Astrocyte (in vitro differentiated cells and primary cell): ENCODE data around the gene SHE. TPM values are rescaled to one million over a fixed set of nuclear protein-coding genes. Genes with fewer than 3 reads are reported as not detected.
A peak's percentile ranks its signal among the peaks of the same experiment; 100 is the strongest.

Experiments
- DNase-seq: peaks from one replicate; pipeline ENCODE4 v3.0.0-alpha.2; 2010; ENCODE audit warnings: low read depth
- FAIRE-seq: peaks from 2 replicates; lab custom pipeline; 2011; peaks lifted over from hg19 to GRCh38; lab: Jason Lieb, UNC
- H2AFZ ChIP-seq: 2 replicates; pipeline ENCODE4 v1.6.0; 2012; ENCODE audit warnings: low read depth, low read length, inconsistent platforms
- H3K27ac ChIP-seq: 2 replicates; pipeline ENCODE4 v1.5.1; 2011; ENCODE audit warnings: low read depth, low read length, inconsistent platforms
- H3K27me3 ChIP-seq: 2 replicates; pipeline ENCODE4 v1.6.0; 2011; ENCODE audit warnings: low read length, inconsistent platforms; ENCODE audit not compliant: insufficient read depth
- H3K36me3 ChIP-seq: 2 replicates; pipeline ENCODE4 v1.5.1; 2011; ENCODE audit warnings: low read length, inconsistent platforms; ENCODE audit not compliant: insufficient read depth
- H3K4me1 ChIP-seq: 2 replicates; pipeline ENCODE4 v1.5.1; 2011; ENCODE audit warnings: low read length, inconsistent platforms; ENCODE audit not compliant: insufficient read depth
- H3K4me2 ChIP-seq: 2 replicates; pipeline ENCODE4 v1.6.0; 2012; ENCODE audit warnings: low read length, inconsistent platforms
- H3K4me3 ChIP-seq: 2 replicates; pipeline ENCODE4 v1.5.1; 2011; ENCODE audit warnings: low read depth, mild to moderate bottlenecking, low read length, inconsistent platforms; ENCODE audit not compliant: insufficient read depth
- H3K79me2 ChIP-seq: 2 replicates; pipeline ENCODE4 v1.6.0; 2012; ENCODE audit warnings: mild to moderate bottlenecking, low read length, inconsistent platforms; ENCODE audit not compliant: insufficient read depth
- H3K9ac ChIP-seq: 2 replicates; pipeline ENCODE4 v1.6.0; 2012; ENCODE audit warnings: mild to moderate bottlenecking, low read length, inconsistent platforms
- H3K9me3 ChIP-seq: 2 replicates; pipeline ENCODE4 v1.5.1; 2012; ENCODE audit warnings: low read depth, mild to moderate bottlenecking, low read length, inconsistent platforms; ENCODE audit not compliant: insufficient read depth
- H4K20me1 ChIP-seq: 2 replicates; pipeline ENCODE4 v1.6.0; 2012; ENCODE audit warnings: low read length, inconsistent platforms; ENCODE audit not compliant: insufficient read depth
- H3K27ac Mint-ChIP-seq: one replicate; pipeline ENCODE4 v1.8.0; 2021; ENCODE audit warnings: mild to moderate bottlenecking, mixed read lengths; ENCODE audit not compliant: unreplicated experiment
- H3K27me3 Mint-ChIP-seq: one replicate; pipeline ENCODE4 v1.8.0; 2021; ENCODE audit warnings: low read depth, mixed read lengths; ENCODE audit not compliant: unreplicated experiment
- H3K36me3 Mint-ChIP-seq: one replicate; pipeline ENCODE4 v1.8.0; 2021; ENCODE audit warnings: low read depth, mixed read lengths; ENCODE audit not compliant: unreplicated experiment
- H3K4me1 Mint-ChIP-seq: one replicate; pipeline ENCODE4 v1.8.0; 2021; ENCODE audit warnings: low read depth, mixed read lengths; ENCODE audit not compliant: unreplicated experiment
- H3K4me3 Mint-ChIP-seq: one replicate; pipeline ENCODE4 v1.8.0; 2021; ENCODE audit warnings: mild to moderate bottlenecking, moderate library complexity, mixed read lengths; ENCODE audit not compliant: unreplicated experiment
- H3K9me3 Mint-ChIP-seq: one replicate; pipeline ENCODE4 v1.8.0; 2021; ENCODE audit warnings: mild to moderate bottlenecking, mixed read lengths; ENCODE audit not compliant: unreplicated experiment
- EZH2 ChIP-seq: IDR thresholded peaks from 2 replicates; pipeline ENCODE4 v1.6.1; 2012; ENCODE audit warnings: mild to moderate bottlenecking, low read length, inconsistent platforms; ENCODE audit not compliant: insufficient read depth
- total RNA-seq: library from RNA; stranded (reverse); gene quantifications from 2 replicates; pipeline ENCODE4 v1.2.1, GENCODE V29; 2021
- TF ChIP-seq, protein P1 (sequence below): IDR thresholded peaks from 2 replicates; pipeline ENCODE4 v1.5.1; 2011; ENCODE audit warnings: low read depth, mild to moderate bottlenecking, inconsistent platforms, low read length, moderate library complexity; ENCODE audit not compliant: insufficient read depth

Gene SHE
- total RNA-seq, 1 donor from 2014 or later: not detected

GRCh38 chr1:154485910-154486496, 16.2 kb downstream of the SHE start:
- Histone ChIP-seq H3K4me1 (peaks cover 5% of the 10 kb centered on the region), H3K9me3 (no peaks in the 10 kb centered on the region), H2AFZ (no peak overlapping the region), H3K4me3 (no peak overlapping the region), H3K9ac (no peak overlapping the region), H3K79me2 (no peaks in the 10 kb centered on the region), H3K36me3 (no peaks in the 10 kb centered on the region), H3K4me2 (no peak overlapping the region), H3K27ac (no peak overlapping the region), H4K20me1 (peaks cover 6% of the 10 kb centered on the region), H3K27me3 (peaks cover 34% of the 10 kb centered on the region)
- Mint-ChIP-seq H3K36me3 (no peaks in the 10 kb centered on the region), H3K9me3 (no peaks in the 10 kb centered on the region), H3K4me1 (peaks cover 7% of the 10 kb centered on the region), H3K27me3 (peaks cover 27% of the 10 kb centered on the region), H3K4me3 (no peak overlapping the region), H3K27ac (no peak overlapping the region)
- DNase-seq (no peak), FAIRE-seq (no peak)
- TF ChIP-seq, protein P1, sequence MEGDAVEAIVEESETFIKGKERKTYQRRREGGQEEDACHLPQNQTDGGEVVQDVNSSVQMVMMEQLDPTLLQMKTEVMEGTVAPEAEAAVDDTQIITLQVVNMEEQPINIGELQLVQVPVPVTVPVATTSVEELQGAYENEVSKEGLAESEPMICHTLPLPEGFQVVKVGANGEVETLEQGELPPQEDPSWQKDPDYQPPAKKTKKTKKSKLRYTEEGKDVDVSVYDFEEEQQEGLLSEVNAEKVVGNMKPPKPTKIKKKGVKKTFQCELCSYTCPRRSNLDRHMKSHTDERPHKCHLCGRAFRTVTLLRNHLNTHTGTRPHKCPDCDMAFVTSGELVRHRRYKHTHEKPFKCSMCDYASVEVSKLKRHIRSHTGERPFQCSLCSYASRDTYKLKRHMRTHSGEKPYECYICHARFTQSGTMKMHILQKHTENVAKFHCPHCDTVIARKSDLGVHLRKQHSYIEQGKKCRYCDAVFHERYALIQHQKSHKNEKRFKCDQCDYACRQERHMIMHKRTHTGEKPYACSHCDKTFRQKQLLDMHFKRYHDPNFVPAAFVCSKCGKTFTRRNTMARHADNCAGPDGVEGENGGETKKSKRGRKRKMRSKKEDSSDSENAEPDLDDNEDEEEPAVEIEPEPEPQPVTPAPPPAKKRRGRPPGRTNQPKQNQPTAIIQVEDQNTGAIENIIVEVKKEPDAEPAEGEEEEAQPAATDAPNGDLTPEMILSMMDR: no peak
- no peak for TF ChIP-seq EZH2

DNA sequence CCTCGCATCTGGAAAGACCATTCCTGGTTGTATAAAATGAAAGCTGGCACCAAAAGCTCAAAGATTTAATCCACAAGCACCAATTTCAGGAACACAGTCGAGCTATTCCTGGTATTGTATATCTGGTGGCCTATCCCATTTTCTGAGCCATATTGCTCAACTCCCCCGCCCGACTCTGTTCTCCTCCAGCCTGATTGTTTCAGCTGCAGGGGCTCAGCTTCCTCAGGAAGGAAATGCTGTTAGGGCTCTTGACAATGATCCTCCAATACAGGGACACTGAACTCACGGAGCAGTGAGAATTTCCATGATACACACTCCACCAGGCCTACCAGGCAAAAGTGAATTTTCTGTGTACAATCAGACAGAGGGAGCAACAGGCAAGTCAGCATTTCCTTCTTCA, 17.1 kb downstream of the SHE start:
- Mint-ChIP-seq H3K9me3 (no peaks in the 10 kb centered on the region), H3K27ac (no peak overlapping the region), H3K4me1 (peaks cover 7% of the 10 kb centered on the region), H3K27me3 (peaks cover 23% of the 10 kb centered on the region), H3K4me3 (no peak overlapping the region), H3K36me3 (no peaks in the 10 kb centered on the region)
- TF ChIP-seq, protein P1: no peak
- TF ChIP-seq EZH2: no peak
- Histone ChIP-seq H4K20me1 (peaks cover 6% of the 10 kb centered on the region), H3K36me3 (no peaks in the 10 kb centered on the region), H2AFZ (no peak overlapping the region), H3K4me2 (no peak overlapping the region), H3K9ac (no peak overlapping the region), H3K4me1 (peaks cover 5% of the 10 kb centered on the region), H3K9me3 (no peaks in the 10 kb centered on the region), H3K79me2 (no peaks in the 10 kb centered on the region), H3K27me3 (peaks cover 25% of the 10 kb centered on the region), H3K4me3 (no peak overlapping the region), H3K27ac (no peak overlapping the region)
- DNase-seq: no peak
- FAIRE-seq: no peak

DNA sequence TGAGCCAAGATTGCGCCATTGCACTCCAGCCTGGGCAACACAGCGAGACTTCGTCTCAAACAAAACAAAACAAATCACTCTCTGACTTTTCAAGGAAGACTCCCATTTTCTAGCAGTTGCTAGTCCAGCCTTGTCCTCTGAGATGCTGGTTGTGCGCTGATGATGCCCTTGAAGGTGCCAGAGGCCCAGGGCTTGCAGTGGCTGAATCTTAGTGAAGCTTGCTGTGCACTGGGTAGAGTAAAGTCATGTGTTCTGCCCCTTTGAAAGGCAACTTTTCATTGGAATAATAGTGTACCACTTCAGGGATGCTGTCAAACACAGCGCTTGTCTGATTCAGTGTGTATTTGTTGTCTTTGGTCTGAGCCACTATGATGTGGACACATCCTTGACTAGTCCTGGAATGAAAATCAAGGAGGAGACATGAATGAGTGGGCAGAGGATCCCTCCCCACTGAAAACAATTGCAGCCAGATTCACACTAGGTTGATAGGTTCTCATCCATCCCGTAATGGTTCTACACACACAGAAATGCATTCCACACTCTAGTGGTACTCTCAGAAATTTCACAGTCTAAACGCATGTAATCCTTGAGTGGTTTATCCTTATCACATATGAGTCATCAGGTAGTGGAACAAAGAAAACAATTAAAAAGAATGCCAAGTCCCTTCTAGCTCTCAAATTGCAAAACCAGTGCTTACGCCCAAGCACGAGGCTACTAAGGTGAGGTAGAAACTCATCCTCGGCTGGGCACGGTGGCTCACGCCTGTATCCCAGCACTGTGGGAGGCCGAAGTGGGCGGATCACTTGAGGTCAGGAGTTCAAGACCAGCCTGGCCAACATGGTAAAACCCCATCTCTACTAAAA, 18.0 kb downstream of the SHE start:
- Mint-ChIP-seq H3K36me3 (no peaks in the 10 kb centered on the region), H3K27ac (no peak overlapping the region), H3K4me1 (peaks cover 5% of the 10 kb centered on the region), H3K27me3 (peaks cover 16% of the 10 kb centered on the region), H3K9me3 (no peaks in the 10 kb centered on the region), H3K4me3 (no peak overlapping the region)
- DNase-seq (peak; percentile 93), FAIRE-seq (no peak)
- no peaks in the 10 kb centered on the region for H3K36me3 ChIP-seq
- H3K9ac ChIP-seq: no peak overlapping the region
- H3K4me2 ChIP-seq: peak overlapping the region; percentile 0
- no peaks in the 10 kb centered on the region for H3K79me2 ChIP-seq
- H3K4me3 ChIP-seq: no peak overlapping the region
- peaks cover 6% of the 10 kb centered on the region for H4K20me1 ChIP-seq
- peaks cover 16% of the 10 kb centered on the region for H3K27me3 ChIP-seq
- no peaks in the 10 kb centered on the region for H3K9me3 ChIP-seq
- no peak overlapping the region for H3K27ac ChIP-seq
- H2AFZ ChIP-seq: no peak overlapping the region
- TF ChIP-seq, protein P1: no peak
- TF ChIP-seq EZH2: no peak
- H3K4me1 ChIP-seq: peaks cover 5% of the 10 kb centered on the region
